Stimulated activated CD8-positive, alpha-beta memory T cell treated with anti-CD3 and anti-CD28 coated beads, Interleukin-7, amount 100 ng/mL, for 1 hour (primary cell): ENCODE measurements around the gene LRP6.
A peak's percentile ranks its signal among the peaks of the same experiment; 100 is the strongest.
"Not testable (repeated sequence)": the region's sequence is repeated elsewhere in the genome, so short reads cannot be mapped to it uniquely, and the experiment has no call there.

Experiments
- DNase-seq, 2 donors: peaks; one replicate each; pipeline ENCODE4 v3.0.0-alpha.2; 2020; ENCODE audit warnings: low read depth in 2 of 2

LRP6 gene

DNA sequence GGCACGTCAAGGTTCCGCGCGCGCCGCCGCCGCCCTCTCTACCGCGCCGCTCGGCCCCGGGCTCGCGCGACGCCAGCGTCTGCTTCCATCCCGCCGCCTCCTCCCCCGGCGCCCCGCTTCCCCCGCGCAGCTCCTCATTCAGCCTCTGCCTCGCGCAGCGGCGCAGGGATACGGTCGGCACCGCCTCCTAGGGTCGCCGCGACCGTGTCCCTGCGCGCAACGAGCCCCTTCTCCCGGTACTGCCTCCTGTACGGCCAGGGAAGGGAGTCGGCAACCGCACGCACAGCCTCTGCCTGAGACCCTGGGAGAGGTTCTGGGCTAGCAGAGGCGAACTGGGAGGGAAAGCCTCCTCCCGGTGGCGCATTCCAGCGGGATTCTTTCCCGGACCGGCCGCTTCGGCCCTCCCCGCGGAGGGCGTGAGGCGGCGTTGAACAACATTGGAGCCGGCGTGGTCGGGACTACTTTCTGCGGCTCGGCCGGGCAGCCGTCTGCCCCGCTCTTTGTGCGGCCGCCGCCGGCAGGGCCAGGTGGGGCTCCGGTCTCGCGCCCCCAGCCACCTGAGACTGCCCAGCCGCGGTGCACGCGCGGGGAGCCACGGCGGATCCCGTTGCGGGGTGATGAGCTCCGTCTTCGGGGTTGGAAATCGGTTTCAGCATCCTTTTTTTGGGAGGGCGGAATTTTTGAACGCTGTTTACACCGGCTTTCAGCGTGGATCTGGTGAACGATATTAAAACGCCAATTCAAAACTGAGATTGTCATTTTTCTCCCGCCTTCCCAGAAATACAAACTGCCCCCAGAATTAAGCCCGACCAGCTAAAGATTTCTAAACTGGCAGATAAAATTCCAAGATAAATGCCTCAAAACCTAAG, at the start of gene LRP6:
Gene LRP6 (minus strand): TSS at position 172 of the 869 bp plus-strand sequence. CDS start 309 bp downstream, outside the sequence.
- peak; percentile 18 to 43 for DNase-seq

GRCh38 chr12:12315838-12316237, 49.0 kb upstream of the LRP6 start:
- DNase-seq = no peak

DNA sequence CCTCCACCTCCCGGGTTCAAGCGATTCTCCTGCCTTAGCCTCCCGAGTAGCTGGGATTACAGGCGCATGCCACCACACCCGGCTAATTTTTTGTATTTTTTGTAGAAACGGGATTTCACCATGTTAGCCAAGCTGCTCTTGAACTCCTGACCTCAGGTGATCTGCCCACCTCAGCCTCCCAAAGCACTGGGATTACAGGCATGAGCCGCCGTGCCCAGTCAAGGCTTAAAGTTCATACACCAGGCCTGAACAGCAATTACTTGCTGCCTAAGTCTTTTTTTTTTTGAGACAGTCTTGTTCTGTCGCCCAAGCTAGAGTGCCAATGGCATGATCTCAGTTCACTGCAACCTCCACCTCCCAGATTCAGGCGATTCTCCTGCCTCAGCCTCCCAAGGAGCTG, 43.9 kb upstream of the LRP6 start:
- DNase-seq = not testable (repeated sequence)

- DNase-seq = no peak
Measured at GRCh38 chr12:12305568-12306300, 38.9 kb upstream of the LRP6 start.

GRCh38 chr12:12302976-12303375, 36.1 kb upstream of the LRP6 start:
- DNase-seq = no peak

DNA sequence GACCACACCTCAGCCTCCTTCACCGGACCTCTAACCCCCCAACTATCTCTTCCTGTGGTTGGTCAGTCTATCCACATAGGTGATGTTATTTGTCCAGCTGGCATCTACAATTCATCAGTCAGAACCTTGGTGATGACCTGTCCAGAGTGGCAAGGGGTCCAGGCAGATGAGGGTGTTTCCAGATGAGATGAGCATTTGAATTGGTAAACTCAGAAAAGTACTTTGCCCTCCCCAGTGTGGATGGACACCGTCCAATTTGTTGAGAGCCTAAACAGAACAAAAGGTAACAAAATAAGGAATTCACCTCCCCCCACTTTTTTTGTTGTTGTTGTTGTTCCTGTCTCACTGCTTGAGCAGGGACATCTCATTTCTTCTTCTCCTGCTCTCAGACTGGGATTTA, 34.3 kb upstream of the LRP6 start:
- no peak for DNase-seq

DNA sequence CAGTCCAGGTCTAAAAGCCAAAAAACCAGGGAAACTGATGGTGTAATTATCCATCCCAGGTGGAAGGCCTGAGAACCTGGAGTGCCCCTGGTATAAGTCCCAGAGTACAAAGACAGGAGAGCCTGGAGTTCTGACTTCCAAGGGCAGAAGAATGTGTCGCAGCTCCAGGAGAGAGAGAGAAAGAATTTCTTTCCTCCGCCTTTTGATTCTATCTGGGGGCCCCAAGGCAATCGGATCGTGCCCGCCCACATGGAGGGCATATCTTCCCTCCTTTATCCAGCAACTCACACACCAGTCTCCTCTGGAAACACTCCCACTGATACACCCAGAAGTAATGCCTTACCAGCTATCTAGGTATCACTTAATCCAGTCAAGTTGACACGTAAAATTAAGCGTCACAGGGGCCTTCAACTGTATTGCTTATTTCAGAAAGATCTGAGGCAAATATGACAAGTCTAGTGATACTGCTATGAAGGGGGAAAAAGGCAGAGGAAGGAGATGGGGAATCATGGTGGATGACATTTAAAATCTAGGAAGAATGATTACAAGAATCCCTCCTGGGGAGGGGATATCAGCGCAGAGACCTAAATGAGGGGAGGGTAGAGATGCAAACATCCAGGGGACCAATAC, 30.5 kb upstream of the LRP6 start:
- DNase-seq = no peak

DNA sequence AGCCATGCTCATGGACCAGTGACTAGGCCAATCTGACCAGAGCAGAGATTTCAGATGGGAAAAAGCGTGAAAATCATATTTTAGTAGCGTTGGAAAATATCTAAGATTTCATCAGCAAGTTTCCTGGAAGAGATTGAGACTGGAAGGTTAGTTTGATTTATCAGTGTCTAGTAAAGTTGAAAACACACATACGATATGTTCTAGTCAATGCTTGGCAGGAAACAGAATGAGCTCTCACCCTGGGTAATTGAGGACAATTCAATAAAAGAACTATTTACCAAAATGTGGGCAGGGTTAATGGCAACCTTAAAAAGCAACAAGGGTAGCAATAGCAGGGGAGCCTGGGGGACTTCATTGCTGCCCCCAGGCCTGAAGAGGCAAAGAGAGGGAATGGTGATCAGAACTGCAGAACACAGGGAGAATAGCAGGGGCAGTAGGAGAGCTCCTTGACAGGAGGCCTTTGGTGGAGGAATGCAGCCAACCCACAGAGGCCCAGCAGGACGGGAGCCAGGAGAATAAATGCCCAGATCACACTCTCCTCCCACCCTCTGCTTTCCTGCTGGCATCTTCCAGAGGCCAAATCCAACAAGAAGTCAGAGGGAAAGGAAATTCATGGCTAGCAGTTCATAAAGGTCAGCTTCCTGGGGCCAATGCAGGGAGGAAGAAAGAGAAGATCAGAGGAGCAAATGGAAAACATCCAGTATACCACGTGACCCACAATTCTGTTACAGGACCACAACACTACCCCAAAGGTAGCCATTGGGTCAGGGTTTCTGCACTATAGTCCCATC, 27.6 kb upstream of the LRP6 start:
- no peak for DNase-seq

DNA sequence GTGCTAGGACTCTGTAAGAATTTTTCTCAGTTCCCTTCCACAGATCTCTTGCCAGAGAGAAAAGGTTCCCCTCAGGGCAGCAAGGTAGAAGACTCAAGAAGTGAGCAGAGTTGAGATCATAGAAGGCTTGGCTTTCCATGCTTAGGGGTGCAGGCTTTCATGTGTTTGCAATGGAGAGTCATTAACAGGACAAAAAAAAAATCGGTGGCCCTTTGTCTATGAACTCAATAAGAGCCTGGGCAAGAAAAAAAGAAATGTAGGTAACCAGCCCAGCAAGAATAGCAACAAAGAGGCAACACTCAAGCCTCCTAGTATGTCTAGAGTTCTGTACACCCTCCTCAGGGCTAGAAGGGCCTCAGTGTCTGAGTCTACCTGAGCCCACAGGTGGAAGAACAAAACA, 23.4 kb upstream of the LRP6 start:
- DNase-seq = no peak

DNA sequence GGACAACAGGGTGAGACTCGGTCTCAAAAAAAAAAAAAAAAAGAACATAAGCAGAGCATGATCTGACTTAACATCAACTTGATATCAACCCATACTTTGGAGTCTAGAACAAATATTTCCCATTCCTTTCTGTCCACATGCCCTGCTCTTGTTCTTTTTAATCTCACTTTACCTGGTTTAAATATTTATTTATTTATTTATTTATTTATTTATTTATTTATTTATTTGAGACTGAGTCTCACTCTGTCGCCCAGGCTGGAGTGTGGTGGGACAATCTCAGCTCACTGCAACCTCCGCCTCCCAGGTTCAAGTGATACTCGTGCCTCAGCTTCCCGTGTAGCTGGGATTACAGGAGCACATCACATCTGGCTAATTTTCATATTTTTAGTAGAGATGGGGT, 19.6 kb upstream of the LRP6 start:
- DNase-seq = no peak

DNA sequence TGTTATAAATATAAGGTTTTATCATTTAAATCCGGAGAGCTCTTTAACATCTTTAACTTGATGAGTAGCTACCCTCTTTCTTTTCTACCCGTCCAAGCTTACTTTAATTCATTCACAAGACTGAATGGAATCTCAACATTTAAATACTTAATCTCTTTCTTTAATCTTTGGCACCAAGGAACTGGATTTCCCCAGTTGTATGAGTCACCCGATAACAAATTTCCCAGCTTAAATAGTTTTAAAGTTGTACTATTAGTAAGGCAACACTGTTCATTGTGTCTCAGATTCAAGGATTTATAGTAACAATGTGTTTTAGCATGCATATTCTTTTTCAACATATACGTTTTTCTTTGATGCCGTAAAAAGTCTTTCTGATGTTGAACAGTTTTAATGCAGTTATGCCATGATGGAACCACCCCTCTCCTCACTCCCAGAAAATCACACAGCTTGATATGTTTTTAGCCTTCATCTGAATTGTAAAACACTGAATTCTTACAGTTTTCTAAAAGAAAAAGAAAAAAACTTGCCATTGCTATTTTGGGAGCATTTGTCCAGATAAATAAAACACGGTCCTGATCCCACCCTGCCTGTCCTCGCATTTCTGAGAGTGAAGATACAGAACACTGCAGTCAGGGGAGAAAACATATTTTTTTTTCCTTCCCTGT, 16.0 kb upstream of the LRP6 start:
- DNase-seq = no peak

DNA sequence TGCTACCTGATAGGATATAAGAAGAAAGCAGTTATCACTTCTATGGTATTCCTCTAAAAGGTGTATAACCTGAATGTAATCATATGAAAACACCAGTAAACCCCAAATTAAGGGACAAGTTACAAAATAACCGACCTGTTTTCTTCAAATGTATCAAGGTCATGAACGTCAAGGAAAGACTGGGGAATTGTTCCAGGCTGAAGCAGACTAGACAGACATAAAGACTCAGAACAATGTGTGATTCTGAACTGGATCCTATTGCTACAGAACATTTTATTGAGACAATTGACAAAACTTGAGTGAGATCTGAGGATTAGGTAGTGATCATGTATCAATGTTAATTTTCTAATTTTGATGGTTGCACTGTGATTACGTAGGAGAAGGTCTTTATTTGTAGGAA, 15.4 kb upstream of the LRP6 start:
- no peak for DNase-seq

DNA sequence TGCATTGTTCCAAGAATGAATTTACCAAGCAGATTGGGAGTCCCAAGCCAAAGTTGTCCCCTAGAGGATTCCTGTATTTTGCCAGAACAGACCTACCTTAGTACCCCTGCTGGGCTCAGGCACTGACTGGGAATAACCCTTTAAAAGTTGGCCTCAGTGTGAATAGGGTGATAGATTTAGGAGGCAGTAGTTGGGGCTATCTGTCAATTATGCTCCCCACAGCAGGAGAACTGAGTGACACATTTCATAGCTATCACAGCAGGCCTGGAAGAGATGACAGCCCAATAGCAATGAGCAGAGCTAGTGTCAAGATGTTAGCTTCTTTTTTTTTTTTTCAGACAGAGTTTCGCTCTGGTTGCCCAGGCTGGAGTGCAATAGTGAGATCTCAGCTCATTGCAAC, 14.3 kb upstream of the LRP6 start:
- no peak for DNase-seq

DNA sequence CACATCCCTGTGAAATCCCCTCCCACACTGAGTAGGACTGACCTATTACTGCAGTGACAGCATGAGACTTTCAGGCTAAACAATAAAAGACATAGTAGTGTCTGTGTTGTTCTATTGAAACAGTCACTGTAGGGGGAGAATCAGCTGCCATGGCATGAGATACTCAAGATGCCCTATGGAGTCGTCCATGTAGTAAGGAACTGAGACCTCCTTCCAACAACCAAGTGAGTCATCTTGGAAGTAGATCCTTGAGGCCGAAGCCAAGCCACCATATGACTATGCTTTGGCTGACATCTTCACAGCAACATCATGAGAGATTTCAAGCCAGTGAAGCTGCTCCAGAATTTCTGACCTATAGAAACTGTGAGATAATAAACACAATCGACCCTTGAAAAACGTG, 12.1 kb upstream of the LRP6 start:
- no peak for DNase-seq

DNA sequence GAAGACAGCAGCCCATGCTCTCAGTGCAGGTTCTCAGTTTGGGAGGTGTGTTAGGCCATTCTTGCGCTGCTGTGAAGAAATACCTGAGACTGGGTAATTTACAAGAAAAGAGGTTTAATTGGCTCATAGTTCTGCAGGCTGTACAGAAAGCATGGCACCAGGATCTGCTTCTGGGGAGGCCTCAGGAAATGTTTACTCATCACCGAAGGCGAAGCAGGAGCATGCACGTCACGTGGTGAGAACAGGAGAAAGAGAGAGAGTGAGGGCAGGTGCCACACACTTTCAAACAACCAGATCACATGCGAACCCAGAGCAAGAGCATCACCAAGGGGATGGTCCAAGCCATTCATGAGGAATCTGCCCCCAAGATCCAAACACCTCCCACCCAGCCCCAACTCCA, 9.0 kb upstream of the LRP6 start:
- no peak for DNase-seq

DNA sequence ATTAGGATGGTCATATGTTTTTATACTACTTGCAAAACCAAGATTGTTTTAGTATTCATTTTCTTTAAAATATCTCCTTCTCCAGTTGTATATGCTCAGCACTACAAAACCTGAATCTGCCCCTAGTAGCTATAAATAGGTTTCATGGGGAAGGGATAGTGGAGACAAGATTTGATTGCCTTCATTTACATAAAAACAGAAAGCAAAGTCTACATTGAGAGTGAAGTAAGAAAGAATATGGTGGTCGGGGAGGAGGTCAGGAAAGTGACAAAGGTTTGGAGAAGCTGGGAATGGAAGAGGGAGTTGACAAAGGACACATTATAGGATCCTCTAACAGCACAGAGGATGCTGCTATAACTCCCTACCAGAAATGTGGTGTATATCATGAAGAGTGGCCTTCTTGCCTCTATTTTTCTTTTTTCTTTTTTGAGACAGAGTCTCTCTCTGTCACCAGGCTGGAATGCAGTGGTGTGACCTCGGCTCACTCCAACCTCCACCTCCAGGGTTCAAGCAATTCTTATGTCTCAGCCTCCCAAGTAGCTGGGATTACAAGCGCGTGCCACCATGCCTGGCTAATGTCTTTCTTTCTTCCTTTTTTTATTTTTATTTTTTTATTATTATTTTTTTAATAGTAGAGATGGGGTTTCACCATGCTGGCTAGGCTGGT, 6.6 kb upstream of the LRP6 start:
- no peak for DNase-seq

GRCh38 chr12:12272869-12273268, 6.0 kb upstream of the LRP6 start:
- DNase-seq = no peak

DNA sequence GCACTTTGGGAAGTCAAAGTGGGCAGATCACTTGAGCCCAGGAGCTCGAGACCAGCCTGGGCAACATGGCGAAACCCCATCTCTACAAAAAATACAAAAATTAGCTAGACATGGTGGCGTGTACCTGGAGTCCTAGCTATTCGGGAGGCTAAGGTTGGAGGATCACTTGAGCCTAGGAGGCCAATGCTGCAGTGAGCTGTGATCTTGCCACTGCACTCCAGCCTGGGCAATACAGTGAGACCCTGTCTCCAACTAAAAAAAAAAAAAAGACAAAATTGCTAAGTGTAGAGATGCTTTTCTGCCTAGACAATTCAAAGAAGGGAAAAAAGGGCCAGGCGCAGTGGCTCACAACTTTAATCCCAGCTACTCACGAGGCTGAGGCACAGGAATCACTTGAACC, 3.4 kb upstream of the LRP6 start:
- DNase-seq = no peak

DNA sequence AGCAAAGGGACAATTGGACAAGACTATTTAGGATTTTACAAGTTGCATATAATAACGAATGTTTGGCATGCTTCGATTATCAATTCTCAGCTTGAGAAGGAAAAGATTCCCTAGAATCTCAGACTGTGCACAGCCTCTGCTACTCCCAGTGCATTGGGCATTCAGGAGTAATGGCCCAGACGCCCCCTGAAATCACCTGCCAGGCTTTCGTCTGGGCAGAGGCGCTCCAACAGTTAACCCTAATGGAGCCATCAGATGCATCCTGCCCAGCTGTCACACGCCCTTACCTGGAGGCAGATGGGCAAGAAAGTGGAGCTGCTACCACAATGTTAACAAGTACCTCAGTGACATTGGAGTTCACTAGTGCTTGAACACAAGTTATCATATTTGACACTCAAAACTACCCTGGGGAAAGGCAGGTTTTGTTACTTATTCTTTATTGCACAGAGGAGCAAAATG, 927 bp upstream of the LRP6 start:
- DNase-seq = no peak

GRCh38 chr12:12266389-12266872, 413 bp downstream of the LRP6 start:
- no peak for DNase-seq
